HCT116 (cell line): ENCODE results near the gene LUZP2. TPM values are rescaled to one million over a fixed set of nuclear protein-coding genes. Genes with fewer than 3 reads are reported as not detected.

Source experiments
- ATAC-seq: fragments of 200-7000 bp; cut with Tn5 transposase; 2 replicates; pipeline ENCODE4 v1.9.1; 2020; ENCODE audit warnings: mild to moderate bottlenecking, moderate library complexity
- BruUV-seq: library from RNA; stranded (reverse); fragments of 400-500 nt; replicated peaks from 2 replicates; lab custom pipeline; 2021; lab: Mats Ljungman, UMichigan
- CTCF ChIA-PET: fragments of 300-600 bp; sonication (Branson Sonifier 250); formaldehyde crosslinking; loops from one replicate; lab custom pipeline; 2021; ENCODE audit warnings: antibody characterized with exemption; lab: Charles Lee
- POLR2A ChIA-PET: fragments of 300-600, 350-600 bp; sonication (Branson Sonifier 250); formaldehyde crosslinking; loops from one replicate; lab custom pipeline; 2021; ENCODE audit warnings: antibody characterized with exemption; lab: Charles Lee
- RAD21 ChIA-PET, 2 experiments: fragments of 300-600 bp; sonication (Branson Sonifier 250); formaldehyde crosslinking; loops; one replicate each; lab custom pipeline; 2023; ENCODE audit warnings: low total read pairs in 2 of 2; ENCODE audit not compliant: uncharacterized antibody in 2 of 2, unreplicated experiment in 2 of 2, low non-redundant PET in 1 of 2; lab: Charles Lee
- DNase-seq: peaks from one replicate; pipeline ENCODE4 v3.0.0-alpha.2; 2010; ENCODE audit warnings: low read depth, low spot score
- H2AFZ ChIP-seq: fragments of 200-600 bp; shearing (Covaris generic), sonication (generic); 2 replicates; pipeline ENCODE4 v1.6.1; 2017; ENCODE audit warnings: low read depth, mixed run types, mixed read lengths, antibody characterized with exemption, low read length; ENCODE audit not compliant: poor library complexity, severe bottlenecking
- H3K27ac ChIP-seq: 2 replicates; pipeline ENCODE4 v1.5.1; 2012; ENCODE audit warnings: low read depth, low read length
- H3K27me3 ChIP-seq: fragments of 200-600 bp; sonication (generic); 2 replicates; pipeline ENCODE4 v1.6.1; 2016; ENCODE audit warnings: mixed run types, low read length, mixed read lengths; ENCODE audit not compliant: insufficient read depth
- H3K36me3 ChIP-seq, 2 experiments: fragments of 200-500 bp in 1 of 2; fragments of 200-600 bp in 1 of 2; sonication (Bioruptor generic) in 1 of 2; sonication (generic) in 1 of 2; 2 replicates each; pipeline versions ENCODE4 v1.5.1 to v1.6.1; 2014 to 2016; ENCODE audit warnings: low read length in 2 of 2, inconsistent platforms in 1 of 2, mixed read lengths in 1 of 2, mixed run types in 1 of 2; ENCODE audit not compliant: insufficient read depth in 2 of 2, control insufficient read depth in 1 of 2
- H3K4me1 ChIP-seq, 2 experiments: fragments of 200-600 bp in 1 of 2; sonication (generic) in 1 of 2; 2 replicates each; pipeline versions ENCODE4 v1.5.1 to v1.6.1; 2012 to 2017; ENCODE audit warnings: low read length in 2 of 2, inconsistent platforms in 1 of 2, mild to moderate bottlenecking in 1 of 2, mixed read lengths in 1 of 2, mixed run types in 1 of 2, moderate library complexity in 1 of 2; ENCODE audit not compliant: insufficient read depth in 2 of 2, control insufficient read depth in 1 of 2
- H3K4me2 ChIP-seq: fragments of 200-600 bp; sonication (generic); 2 replicates; pipeline ENCODE4 v1.6.1; 2017; ENCODE audit warnings: mixed run types, low read length, mixed read lengths
- H3K4me3 ChIP-seq, 2 experiments: fragments of 200-600 bp in 1 of 2; sonication (generic) in 1 of 2; replicated peaks in 1 of 2; 2 replicates each; pipeline ENCODE4 v1.5.1; 2011 to 2016; ENCODE audit warnings: low read length in 2 of 2, control low read depth in 1 of 2, low read depth in 1 of 2, mild to moderate bottlenecking in 1 of 2, mixed read lengths in 1 of 2, mixed run types in 1 of 2
- H3K79me2 ChIP-seq: fragments of 200-600 bp; sonication (generic); 2 replicates; pipeline ENCODE4 v1.6.1; 2017; ENCODE audit warnings: mild to moderate bottlenecking, mixed run types, low read length, moderate library complexity, mixed read lengths; ENCODE audit not compliant: insufficient read depth
- H3K9ac ChIP-seq: fragments of 200-600 bp; sonication (generic); 2 replicates; pipeline ENCODE4 v1.6.1; 2016; ENCODE audit warnings: low read length, mixed read lengths
- H3K9me2 ChIP-seq: fragments of 200-600 bp; sonication (generic), shearing (Covaris generic); 2 replicates; pipeline ENCODE4 v1.6.1; 2017; ENCODE audit warnings: mixed run types, mild to moderate bottlenecking, moderate library complexity; ENCODE audit not compliant: insufficient read depth
- H3K9me3 ChIP-seq, 2 experiments: fragments of 200-500 bp in 1 of 2; fragments of 200-600 bp in 1 of 2; sonication (Bioruptor generic) in 1 of 2; sonication (generic) in 1 of 2; 2 replicates each; pipeline ENCODE4 v1.6.1; 2014 to 2017; ENCODE audit warnings: low read length in 2 of 2, mixed read lengths in 2 of 2, inconsistent platforms in 1 of 2, low read depth in 1 of 2, mild to moderate bottlenecking in 1 of 2, mixed run types in 1 of 2, moderate library complexity in 1 of 2; ENCODE audit not compliant: control insufficient read depth in 1 of 2, insufficient read depth in 1 of 2
- H4K20me1 ChIP-seq: fragments of 200-600 bp; sonication (generic), shearing (Covaris generic); 2 replicates; pipeline ENCODE4 v1.6.1; 2017; ENCODE audit warnings: mixed run types, mild to moderate bottlenecking, moderate library complexity; ENCODE audit not compliant: insufficient read depth
- ATF3 ChIP-seq: IDR thresholded peaks from 2 replicates; pipeline ENCODE4 v1.6.1; 2012
- CTCF ChIP-seq, 3 experiments: fragments of 200-600 bp in 1 of 3; sonication (generic) in 1 of 3; IDR thresholded peaks in 2 of 3; conservative IDR thresholded peaks in 1 of 3; 2 replicates each; pipeline ENCODE4 v1.5.1; 2012 to 2017; ENCODE audit warnings: low read depth in 2 of 3, low read length in 2 of 3, antibody characterized with exemption in 1 of 3, borderline replicate concordance in 1 of 3, control low read depth in 1 of 3, mild to moderate bottlenecking in 1 of 3, mixed read lengths in 1 of 3, mixed run types in 1 of 3, moderate library complexity in 1 of 3; ENCODE audit not compliant: insufficient read depth in 1 of 3
- EGR1 ChIP-seq: IDR thresholded peaks from 2 replicates; pipeline ENCODE4 v1.6.1; 2012; ENCODE audit warnings: low read depth
- ELF1 ChIP-seq: IDR thresholded peaks from 2 replicates; pipeline ENCODE4 v1.6.1; 2012; ENCODE audit warnings: low read depth, borderline replicate concordance
- EZH2 ChIP-seq: fragments of 200-600 bp; sonication (generic); IDR thresholded peaks from 2 replicates; pipeline ENCODE4 v1.6.1; 2017; ENCODE audit warnings: antibody characterized with exemption, mixed run types
- EZH2phosphoT487 ChIP-seq: fragments of 200-600 bp; IDR thresholded peaks from 2 replicates; pipeline ENCODE4 v1.6.1; 2018; ENCODE audit warnings: antibody characterized with exemption, borderline replicate concordance
- FOSL1 ChIP-seq: IDR thresholded peaks from 2 replicates; pipeline ENCODE4 v1.6.1; 2012; ENCODE audit warnings: low read depth
- POLR2A ChIP-seq: IDR thresholded peaks from 2 replicates; pipeline ENCODE4 v1.7.0; 2011; ENCODE audit warnings: borderline replicate concordance; ENCODE audit not compliant: insufficient read depth, insufficient read length; ENCODE audit errors: extremely low read depth
- RAD21 ChIP-seq: IDR thresholded peaks from 2 replicates; pipeline ENCODE4 v1.6.1; 2012; ENCODE audit warnings: low read depth, mild to moderate bottlenecking
- REST ChIP-seq: IDR thresholded peaks from 2 replicates; pipeline ENCODE4 v1.6.1; 2012; ENCODE audit warnings: low read depth
- SIN3A ChIP-seq: IDR thresholded peaks from 2 replicates; pipeline ENCODE4 v1.6.1; 2012; ENCODE audit warnings: low read depth
- ZNF274 ChIP-seq: fragments of 200-500 bp; sonication (Bioruptor generic); IDR thresholded peaks from 2 replicates; pipeline ENCODE4 v1.6.1; 2014; ENCODE audit warnings: mild to moderate bottlenecking, low read depth, low read length, inconsistent platforms
- intact Hi-C: fragments of 100-400 bp; cut with micrococcal nuclease; formaldehyde crosslinking; loops from 2 replicates; pipeline ENCODE4 v1.10.0; 2022
- total RNA-seq: library from RNA; stranded (reverse); gene quantifications from one replicate; pipeline ENCODE4 v1.2.1, GENCODE V29; 2021; ENCODE audit not compliant: unreplicated experiment

Gene LUZP2
- total RNA-seq, 1 experiment from 2014 or later: not detected

GRCh38 chr11:24760681-24761080 is 263.8 kb downstream of the LUZP2 start:
- POLR2A ChIA-PET: no interaction called here
- H3K9ac ChIP-seq: no peak overlapping the region
- no peaks in the 10 kb centered on the region for H4K20me1 ChIP-seq
- H3K36me3 ChIP-seq: no peaks in the 10 kb centered on the region
- no peaks in the 10 kb centered on the region for H3K27me3 ChIP-seq
- no peak overlapping the region for H3K4me2 ChIP-seq
- no peak overlapping the region for H3K4me3 ChIP-seq
- RAD21 ChIA-PET: no interaction called here
- intact Hi-C loops: no loop called here
- H3K9me2 ChIP-seq: no peaks in the 10 kb centered on the region
- no peak overlapping the region for H2AFZ ChIP-seq
- H3K9me3 ChIP-seq: peaks cover 11 to 33% of the 10 kb centered on the region in 2 experiments; a peak in 3 of 4 replicates
- no peaks in the 10 kb centered on the region for H3K4me1 ChIP-seq
- no peak for TF ChIP-seq RAD21
- no peak for TF ChIP-seq EGR1
- no peak for TF ChIP-seq ELF1
- no peak for TF ChIP-seq REST
- no peak for TF ChIP-seq EZH2
- no peak for TF ChIP-seq POLR2A
- TF ChIP-seq EZH2phosphoT487: no peak
- no peak for TF ChIP-seq ATF3
- TF ChIP-seq SIN3A: no peak
- no peak for TF ChIP-seq ZNF274
- no peak for TF ChIP-seq CTCF (IDR thresholded peaks at IDR 0.05 in 2 of 3, conservative IDR thresholded peaks at IDR 0.05 in 1 of 3; ENCODE audit: borderline replicate concordance in 1 of 3, insufficient read depth in 1 of 3, low read depth in 2 of 3, low read length in 2 of 3)
- TF ChIP-seq FOSL1: no peak
- ATAC-seq (no peak), DNase-seq (no peak)
- no TSS peak for BruUV-seq
- no peak overlapping the region for H3K27ac ChIP-seq
- H3K79me2 ChIP-seq: no peaks in the 10 kb centered on the region
- CTCF ChIA-PET: no interaction called here
